Measurements from ENCODE around the gene SIRT1. TPM values are rescaled to one million over a fixed set of nuclear protein-coding genes. Genes with fewer than 3 reads are reported as not detected.

The SIRT1 gene
- total RNA-seq, 4 donors from 2014 or later = 12.5 to 23.8 (median 20.7) TPM

- TF ChIP-seq POLR2AphosphoS5 (IDR thresholded peaks at IDR 0.05) = no peak
- TF ChIP-seq, protein P1, sequence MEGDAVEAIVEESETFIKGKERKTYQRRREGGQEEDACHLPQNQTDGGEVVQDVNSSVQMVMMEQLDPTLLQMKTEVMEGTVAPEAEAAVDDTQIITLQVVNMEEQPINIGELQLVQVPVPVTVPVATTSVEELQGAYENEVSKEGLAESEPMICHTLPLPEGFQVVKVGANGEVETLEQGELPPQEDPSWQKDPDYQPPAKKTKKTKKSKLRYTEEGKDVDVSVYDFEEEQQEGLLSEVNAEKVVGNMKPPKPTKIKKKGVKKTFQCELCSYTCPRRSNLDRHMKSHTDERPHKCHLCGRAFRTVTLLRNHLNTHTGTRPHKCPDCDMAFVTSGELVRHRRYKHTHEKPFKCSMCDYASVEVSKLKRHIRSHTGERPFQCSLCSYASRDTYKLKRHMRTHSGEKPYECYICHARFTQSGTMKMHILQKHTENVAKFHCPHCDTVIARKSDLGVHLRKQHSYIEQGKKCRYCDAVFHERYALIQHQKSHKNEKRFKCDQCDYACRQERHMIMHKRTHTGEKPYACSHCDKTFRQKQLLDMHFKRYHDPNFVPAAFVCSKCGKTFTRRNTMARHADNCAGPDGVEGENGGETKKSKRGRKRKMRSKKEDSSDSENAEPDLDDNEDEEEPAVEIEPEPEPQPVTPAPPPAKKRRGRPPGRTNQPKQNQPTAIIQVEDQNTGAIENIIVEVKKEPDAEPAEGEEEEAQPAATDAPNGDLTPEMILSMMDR (IDR thresholded peaks at IDR 0.05) = no peak
- TF ChIP-seq POLR2A (IDR thresholded peaks at IDR 0.05) = no peak
- TF ChIP-seq EP300 (IDR thresholded peaks at IDR 0.05; ENCODE audit: low read depth) = no peak
- intact Hi-C loops (cut with DNase I; ENCODE audit: low total_unique reads) = no loop called here
- in situ Hi-C loops (cut with MboI; ENCODE audit: low pct_ligation_motif_present in 1 of 4, low pct_unique_long_range_greater_than_20kb in 1 of 4, low sequenced_read_pairs in 3 of 4) = no loop called here
- 98 to 100% methylated on average over 1 of the region's 1 CpG for WGBS, 2 donors (ENCODE audit: low coverage in 1 of 2)
- H3K36me3 ChIP-seq = peaks cover 0 to 47% (median 7%) of the 10 kb centered on the region in 4 donors
- no peak overlapping the region for H3K27ac ChIP-seq
- no peaks in the 10 kb centered on the region for H3K4me1 ChIP-seq
- no peaks in the 10 kb centered on the region for H3K9me3 ChIP-seq
- no peaks in the 10 kb centered on the region for H3K27me3 ChIP-seq
- no peak for DNase-seq
- no peak overlapping the region for H3K4me3 ChIP-seq
Measured at GRCh38 chr10:67926951-67927350, 42.5 kb downstream of the SIRT1 start.

- no peak for DNase-seq
- in situ Hi-C loops (cut with MboI; ENCODE audit: low pct_ligation_motif_present in 1 of 4, low pct_unique_long_range_greater_than_20kb in 1 of 4, low sequenced_read_pairs in 3 of 4) = no loop called here
- H3K4me1 ChIP-seq = no peaks in the 10 kb centered on the region
- no peak overlapping the region for H3K4me3 ChIP-seq
- intact Hi-C loops (cut with DNase I; ENCODE audit: low total_unique reads) = no loop called here
- 76 to 85% methylated on average over 2 of the region's 2 CpGs for WGBS, 2 donors (ENCODE audit: low coverage in 1 of 2)
- no peak overlapping the region for H3K27ac ChIP-seq
- H3K36me3 ChIP-seq = peaks cover 0 to 47% (median 21%) of the 10 kb centered on the region in 4 donors
- H3K27me3 ChIP-seq = no peaks in the 10 kb centered on the region
- TF ChIP-seq, protein P1 (IDR thresholded peaks at IDR 0.05) = no peak
- no peak for TF ChIP-seq POLR2A (IDR thresholded peaks at IDR 0.05)
- no peak for TF ChIP-seq POLR2AphosphoS5 (IDR thresholded peaks at IDR 0.05)
- TF ChIP-seq EP300 (IDR thresholded peaks at IDR 0.05; ENCODE audit: low read depth) = no peak
- H3K9me3 ChIP-seq = no peaks in the 10 kb centered on the region
Measured at GRCh38 chr10:67933199-67933598, 48.7 kb downstream of the SIRT1 start.

DNA sequence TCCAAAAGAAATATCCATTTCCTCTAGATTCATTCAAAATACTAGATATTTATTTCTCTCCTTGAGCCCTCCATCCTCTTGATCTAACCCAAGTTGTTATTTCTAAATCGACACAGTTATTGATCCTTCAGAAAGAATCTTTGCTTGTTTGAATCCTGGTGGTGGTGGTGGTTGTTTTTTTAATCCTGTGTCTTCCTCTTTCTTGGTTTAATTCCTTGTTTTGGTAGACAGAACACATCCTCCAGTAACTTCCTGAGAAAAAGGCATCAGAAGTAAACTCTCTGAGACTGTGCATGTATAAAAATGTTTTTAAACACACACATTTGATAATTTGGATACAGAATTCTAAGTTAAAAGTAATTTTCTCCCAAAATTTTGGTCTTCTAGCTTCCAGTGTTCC is 49.9 kb downstream of the SIRT1 start:
- TF ChIP-seq POLR2AphosphoS5 (IDR thresholded peaks at IDR 0.05) (no peak), EP300 (IDR thresholded peaks at IDR 0.05; ENCODE audit: low read depth) (no peak), POLR2A (IDR thresholded peaks at IDR 0.05) (no peak)
- TF ChIP-seq, protein P1 (IDR thresholded peaks at IDR 0.05) = no peak
- in situ Hi-C loops (cut with MboI; ENCODE audit: low pct_ligation_motif_present in 1 of 4, low pct_unique_long_range_greater_than_20kb in 1 of 4, low sequenced_read_pairs in 3 of 4) (no loop called here), intact Hi-C loops (cut with DNase I; ENCODE audit: low total_unique reads) (no loop called here)
- Histone ChIP-seq H3K27ac (no peak overlapping the region), H3K4me3 (no peak overlapping the region), H3K36me3 (peaks cover 0 to 49% (median 23%) of the 10 kb centered on the region in 4 donors), H3K27me3 (no peaks in the 10 kb centered on the region), H3K9me3 (no peaks in the 10 kb centered on the region), H3K4me1 (no peaks in the 10 kb centered on the region)
- 96% methylated on average over 1 of the region's 1 CpG; no CpG with 5 or more reads in 1 of the 2 donors for WGBS, 2 donors (ENCODE audit: low coverage in 1 of 2)
- no peak for DNase-seq

DNA sequence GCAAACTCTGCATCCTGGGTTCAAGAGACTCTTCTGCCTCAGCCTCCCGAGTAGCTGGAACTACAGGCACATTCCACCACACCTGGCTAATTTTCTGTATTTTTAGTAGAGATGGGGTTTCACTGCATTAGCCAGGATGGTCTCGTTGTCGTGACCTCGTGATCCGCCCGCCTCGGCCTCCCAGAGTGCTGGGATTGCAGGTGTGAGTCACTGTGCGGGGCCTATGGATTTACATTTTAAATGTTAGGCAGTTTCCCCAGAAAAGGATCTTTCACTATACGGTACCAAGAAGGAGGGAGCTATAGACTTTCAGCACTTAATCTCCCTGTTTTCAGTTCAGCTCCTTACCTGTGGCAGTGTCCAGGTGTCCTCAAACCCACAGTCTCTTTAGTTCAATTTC is 50.8 kb downstream of the SIRT1 start:
- H3K4me1 ChIP-seq = no peaks in the 10 kb centered on the region
- no peak for DNase-seq
- intact Hi-C loops (cut with DNase I; ENCODE audit: low total_unique reads) (no loop called here), in situ Hi-C loops (cut with MboI; ENCODE audit: low pct_ligation_motif_present in 1 of 4, low pct_unique_long_range_greater_than_20kb in 1 of 4, low sequenced_read_pairs in 3 of 4) (no loop called here)
- no peak overlapping the region for H3K27ac ChIP-seq
- 98 to 100% methylated on average over 3 to 9 of the region's 9 CpGs for WGBS, 2 donors (ENCODE audit: low coverage in 1 of 2)
- TF ChIP-seq EP300 (IDR thresholded peaks at IDR 0.05; ENCODE audit: low read depth) = no peak
- TF ChIP-seq POLR2A (IDR thresholded peaks at IDR 0.05) = no peak
- TF ChIP-seq, protein P1 (IDR thresholded peaks at IDR 0.05) = no peak
- TF ChIP-seq POLR2AphosphoS5 (IDR thresholded peaks at IDR 0.05) = no peak
- no peaks in the 10 kb centered on the region for H3K27me3 ChIP-seq
- H3K4me3 ChIP-seq = no peak overlapping the region
- no peaks in the 10 kb centered on the region for H3K9me3 ChIP-seq
- H3K36me3 ChIP-seq = peaks cover 0 to 49% (median 24%) of the 10 kb centered on the region in 4 donors

Measured in transverse colon (tissue), 4 donors.